IPS-18a (cell line): ENCODE data around the gene KCTD10.

ENCODE experiments used
- H3K27ac ChIP-seq: one replicate; pipeline ENCODE4 v1.5.1; 2013; ENCODE audit warnings: low read length
- H3K27me3 ChIP-seq: one replicate; pipeline ENCODE4 v1.6.1; 2013; ENCODE audit warnings: mild to moderate bottlenecking, low read length; ENCODE audit not compliant: control insufficient read depth, insufficient read depth
- H3K36me3 ChIP-seq: one replicate; pipeline ENCODE4 v1.6.1; 2013; ENCODE audit warnings: low read depth, low read length; ENCODE audit not compliant: control insufficient read depth
- H3K4me1 ChIP-seq: one replicate; pipeline ENCODE4 v1.6.1; 2013; ENCODE audit warnings: low read depth, low read length; ENCODE audit not compliant: control insufficient read depth
- H3K4me3 ChIP-seq: one replicate; pipeline ENCODE4 v1.5.1; 2013; ENCODE audit warnings: low read length
- H3K9ac ChIP-seq: one replicate; pipeline ENCODE4 v1.6.1; 2013; ENCODE audit warnings: mild to moderate bottlenecking, low read length, moderate library complexity
- H3K9me3 ChIP-seq: one replicate; pipeline ENCODE4 v1.6.1; 2013; ENCODE audit warnings: low read depth, low read length; ENCODE audit not compliant: control insufficient read depth

Gene KCTD10

GRCh38 chr12:109512608-109513007 lies 35.5 kb upstream of the KCTD10 start:
- H3K9me3 ChIP-seq: no peaks in the 10 kb centered on the region
- no peak overlapping the region for H3K4me3 ChIP-seq
- H3K27ac ChIP-seq: no peak overlapping the region
- peaks cover 49% of the 10 kb centered on the region for H3K36me3 ChIP-seq
- no peaks in the 10 kb centered on the region for H3K27me3 ChIP-seq
- no peak overlapping the region for H3K9ac ChIP-seq
- H3K4me1 ChIP-seq: no peaks in the 10 kb centered on the region

GRCh38 chr12:109510196-109510595 lies 33.1 kb upstream of the KCTD10 start:
- H3K27me3 ChIP-seq: no peaks in the 10 kb centered on the region
- H3K4me1 ChIP-seq: no peaks in the 10 kb centered on the region
- H3K9ac ChIP-seq: no peak overlapping the region
- H3K4me3 ChIP-seq: no peak overlapping the region
- no peak overlapping the region for H3K27ac ChIP-seq
- H3K9me3 ChIP-seq: no peaks in the 10 kb centered on the region
- peaks cover 52% of the 10 kb centered on the region for H3K36me3 ChIP-seq

GRCh38 chr12:109504068-109504467 lies 27.0 kb upstream of the KCTD10 start:
- H3K9me3 ChIP-seq: no peaks in the 10 kb centered on the region
- H3K27me3 ChIP-seq: no peaks in the 10 kb centered on the region
- no peak overlapping the region for H3K27ac ChIP-seq
- no peak overlapping the region for H3K4me3 ChIP-seq
- peaks cover 52% of the 10 kb centered on the region for H3K36me3 ChIP-seq
- H3K4me1 ChIP-seq: no peaks in the 10 kb centered on the region
- no peak overlapping the region for H3K9ac ChIP-seq

- no peaks in the 10 kb centered on the region for H3K4me1 ChIP-seq
- H3K36me3 ChIP-seq: peaks cover 50% of the 10 kb centered on the region
- H3K4me3 ChIP-seq: no peak overlapping the region
- H3K9me3 ChIP-seq: no peaks in the 10 kb centered on the region
- no peak overlapping the region for H3K9ac ChIP-seq
- no peak overlapping the region for H3K27ac ChIP-seq
- H3K27me3 ChIP-seq: no peaks in the 10 kb centered on the region
These were observed 26.5 kb upstream of the KCTD10 start for GRCh38 chr12:109503611-109504010.

- peaks cover 49% of the 10 kb centered on the region for H3K36me3 ChIP-seq
- H3K9me3 ChIP-seq: no peaks in the 10 kb centered on the region
- no peak overlapping the region for H3K27ac ChIP-seq
- H3K27me3 ChIP-seq: no peaks in the 10 kb centered on the region
- H3K9ac ChIP-seq: no peak overlapping the region
- no peaks in the 10 kb centered on the region for H3K4me1 ChIP-seq
- no peak overlapping the region for H3K4me3 ChIP-seq
These were observed 25.2 kb upstream of the KCTD10 start for GRCh38 chr12:109502332-109502731.

- H3K27me3 ChIP-seq: no peaks in the 10 kb centered on the region
- no peak overlapping the region for H3K4me3 ChIP-seq
- H3K36me3 ChIP-seq: peaks cover 45% of the 10 kb centered on the region
- no peaks in the 10 kb centered on the region for H3K4me1 ChIP-seq
- no peak overlapping the region for H3K9ac ChIP-seq
- H3K9me3 ChIP-seq: no peaks in the 10 kb centered on the region
- H3K27ac ChIP-seq: no peak overlapping the region
These were observed 24.2 kb upstream of the KCTD10 start for GRCh38 chr12:109501299-109501698.

- no peaks in the 10 kb centered on the region for H3K9me3 ChIP-seq
- H3K27me3 ChIP-seq: no peaks in the 10 kb centered on the region
- H3K4me3 ChIP-seq: no peak overlapping the region
- no peak overlapping the region for H3K9ac ChIP-seq
- peaks cover 41% of the 10 kb centered on the region for H3K36me3 ChIP-seq
- no peak overlapping the region for H3K27ac ChIP-seq
- H3K4me1 ChIP-seq: no peaks in the 10 kb centered on the region
These were observed 23.5 kb upstream of the KCTD10 start for GRCh38 chr12:109500406-109501185.

- Histone ChIP-seq H3K4me3 (no peak overlapping the region), H3K9me3 (no peaks in the 10 kb centered on the region), H3K27me3 (no peaks in the 10 kb centered on the region), H3K9ac (no peak overlapping the region), H3K36me3 (peaks cover 21% of the 10 kb centered on the region), H3K4me1 (no peaks in the 10 kb centered on the region), H3K27ac (no peak overlapping the region)
These were observed 20.6 kb upstream of the KCTD10 start for GRCh38 chr12:109497675-109498074.

GRCh38 chr12:109496306-109496705 lies 19.2 kb upstream of the KCTD10 start:
- no peaks in the 10 kb centered on the region for H3K4me1 ChIP-seq
- H3K36me3 ChIP-seq: peaks cover 14% of the 10 kb centered on the region
- H3K4me3 ChIP-seq: no peak overlapping the region
- H3K9me3 ChIP-seq: no peaks in the 10 kb centered on the region
- no peaks in the 10 kb centered on the region for H3K27me3 ChIP-seq
- no peak overlapping the region for H3K9ac ChIP-seq
- no peak overlapping the region for H3K27ac ChIP-seq

GRCh38 chr12:109495012-109495411 lies 17.9 kb upstream of the KCTD10 start:
- no peaks in the 10 kb centered on the region for H3K4me1 ChIP-seq
- H3K36me3 ChIP-seq: peaks cover 22% of the 10 kb centered on the region
- no peak overlapping the region for H3K4me3 ChIP-seq
- H3K27ac ChIP-seq: no peak overlapping the region
- H3K9ac ChIP-seq: no peak overlapping the region
- no peaks in the 10 kb centered on the region for H3K27me3 ChIP-seq
- H3K9me3 ChIP-seq: no peaks in the 10 kb centered on the region

GRCh38 chr12:109494348-109494881 lies 17.3 kb upstream of the KCTD10 start:
- H3K4me3 ChIP-seq: no peak overlapping the region
- H3K36me3 ChIP-seq: peaks cover 26% of the 10 kb centered on the region
- H3K27me3 ChIP-seq: no peaks in the 10 kb centered on the region
- H3K27ac ChIP-seq: no peak overlapping the region
- no peaks in the 10 kb centered on the region for H3K9me3 ChIP-seq
- no peak overlapping the region for H3K9ac ChIP-seq
- H3K4me1 ChIP-seq: no peaks in the 10 kb centered on the region

- H3K9me3 ChIP-seq: no peaks in the 10 kb centered on the region
- H3K4me1 ChIP-seq: no peaks in the 10 kb centered on the region
- H3K27me3 ChIP-seq: no peaks in the 10 kb centered on the region
- no peak overlapping the region for H3K9ac ChIP-seq
- no peak overlapping the region for H3K27ac ChIP-seq
- peaks cover 29% of the 10 kb centered on the region for H3K36me3 ChIP-seq
- no peak overlapping the region for H3K4me3 ChIP-seq
These were observed 16.8 kb upstream of the KCTD10 start for GRCh38 chr12:109493938-109494337.
